ENCODE results near the gene STK17A.

DNA sequence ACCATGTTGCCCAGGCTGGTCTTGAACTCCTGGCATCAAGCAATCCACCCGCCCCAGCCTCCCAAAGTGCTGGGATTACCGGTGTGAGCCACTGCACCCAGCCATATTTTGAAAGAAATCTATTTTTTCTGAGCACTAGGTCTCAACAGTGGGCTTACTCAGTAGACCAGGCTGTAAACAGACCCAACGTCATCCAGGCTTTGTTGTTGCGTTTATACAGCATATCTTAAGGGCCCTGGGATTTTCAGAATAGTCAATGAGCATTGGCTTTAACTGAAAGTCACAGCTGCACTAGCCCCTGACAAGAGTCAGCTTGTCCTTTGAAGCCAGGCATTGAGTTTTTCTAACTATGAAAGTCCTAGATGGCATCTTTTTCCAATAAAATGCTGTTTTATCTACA is 49.8 kb downstream of the STK17A start:
- TF ChIP-seq POLR2AphosphoS5 (IDR thresholded peaks at IDR 0.05; ENCODE audit: borderline replicate concordance, low read depth, low read length) (no peak), FOXP2 (optimal IDR thresholded peaks at IDR 0.05; ENCODE audit: control extremely low read depth, extremely low read length, insufficient read depth) (no peak), EZH2 (IDR thresholded peaks at IDR 0.05) (no peak)

Measured in SK-N-MC (cell line).